Right lobe of liver (tissue), 6 donors: ENCODE data around the gene LHFPL2. TPM values are rescaled to one million over a fixed set of nuclear protein-coding genes. Genes with fewer than 3 reads are reported as not detected.

Source experiments
- ATAC-seq, 4 donors: fragments of 200-7000 bp; cut with Tn5 transposase; one replicate each; pipeline ENCODE4 v1.9.1; 2020; ENCODE audit warnings: mild to moderate bottlenecking in 4 of 4, moderate library complexity in 4 of 4
- DNase-seq, 3 donors: peaks; one replicate each; pipeline ENCODE4 v3.0.0-alpha.2; 2020
- H3K27ac ChIP-seq, 3 donors: fragments of 200-600 bp; one replicate each; pipeline ENCODE4 v1.8.0; 2022
- H3K27me3 ChIP-seq, 2 donors: fragments of 200-600 bp; one replicate each; pipeline ENCODE4 v1.8.0; 2022
- H3K36me3 ChIP-seq, 4 donors: fragments of 200-600 bp; sonication (generic) in 1 of 4; one replicate each; pipeline versions ENCODE4 v1.5.1 to v1.8.0; 2017 to 2022; ENCODE audit warnings: control low read depth in 1 of 4
- H3K4me1 ChIP-seq, 4 donors: fragments of 200-600 bp; sonication (generic) in 1 of 4; one replicate each; pipeline versions ENCODE4 v1.5.1 to v1.8.0; 2017 to 2022; ENCODE audit warnings: control low read depth in 1 of 4
- H3K4me3 ChIP-seq, 3 donors: fragments of 200-600 bp; one replicate each; pipeline ENCODE4 v1.8.0; 2022
- H3K9me3 ChIP-seq, 4 donors: fragments of 200-600 bp; sonication (generic) in 1 of 4; one replicate each; pipeline versions ENCODE4 v1.5.1 to v1.8.0; 2017 to 2022; ENCODE audit warnings: control low read depth in 1 of 4
- CTCF ChIP-seq, 4 donors: fragments of 200-600 bp in 3 of 4; fragments of 450-650 bp in 1 of 4; IDR thresholded peaks; one replicate each; pipeline versions ENCODE4 v1.5.1 to v1.8.0; 2016 to 2022; ENCODE audit warnings: antibody characterized with exemption in 4 of 4, mild to moderate bottlenecking in 2 of 4
- POLR2A ChIP-seq: fragments of 450-650 bp; IDR thresholded peaks from one replicate; pipeline ENCODE4 v1.6.1; 2017; ENCODE audit warnings: antibody characterized with exemption, mild to moderate bottlenecking
- WGBS: methylation state at CpG from one replicate; pipeline ENCODE4 v1.1.6; 2018; ENCODE audit warnings: low coverage, low lambda C conversion rate; ENCODE audit not compliant: insufficient coverage; ENCODE audit errors: missing lambda C conversion rate; 5-methylcytosine and 5-hydroxymethylcytosine counted together
- intact Hi-C, 2 donors: fragments of 100-400 bp; cut with DNase I; formaldehyde crosslinking; loops; one replicate each; pipeline versions ENCODE4 v1.11.2 to v1.14.1; 2022
- total RNA-seq, 6 experiments: library from RNA; depleted of rRNA in 2 of 6; stranded (reverse); fragments of >200 nt in 2 of 6; fragmentation: NEBNext Ultra II Directional in 3 of 6; extraction: Animal tissue kit (Norgen Biotek cat#: 25700) in 3 of 6; gene quantifications; one replicate each; pipeline versions ENCODE4 v1.1.0 to v1.2.4, GENCODE V29; 2016 to 2023
- donor health status: DM: no; HTN: yes; CAD: no.
- donor health status: DM: no; HTN: no; CAD: no.
- donor health status: DM: no; HTN: no; CAD: no.
- donor health status: DM: no; HTN: yes; CAD: no.
- donor health status: DM: no; HTN: yes; CAD: no.

The LHFPL2 gene
- total RNA-seq, 6 experiments from 2014 or later, result 2.6 to 11.8 (median 4.3) TPM

GRCh38 chr5:78527925-78528324 lies 120.6 kb downstream of the LHFPL2 start:
- H3K4me3 ChIP-seq, result no peak overlapping the region
- H3K27me3 ChIP-seq, result no peaks in the 10 kb centered on the region
- no peaks in the 10 kb centered on the region for H3K4me1 ChIP-seq
- DNase-seq (no peak), ATAC-seq (no peak)
- 72% methylated on average over 3 of the region's 3 CpGs for WGBS
- peak overlapping the region in 2 of 3 donors; percentile 24 to 36 for H3K27ac ChIP-seq
- no peak for TF ChIP-seq CTCF (IDR thresholded peaks at IDR 0.05)
- TF ChIP-seq POLR2A, result no peak
- no peaks in the 10 kb centered on the region for H3K9me3 ChIP-seq
- H3K36me3 ChIP-seq, result no peaks in the 10 kb centered on the region
- intact Hi-C loops, result no loop called here

- DNase-seq, result peak in 1 of 3 donors; percentile 39
- WGBS, result 35% methylated on average over 9 of the region's 9 CpGs
- H3K36me3 ChIP-seq, result no peaks in the 10 kb centered on the region
- ATAC-seq, result peak; percentile 63 to 74 (median 70)
- H3K9me3 ChIP-seq, result no peaks in the 10 kb centered on the region
- TF ChIP-seq CTCF (IDR thresholded peaks at IDR 0.05), result no peak
- TF ChIP-seq POLR2A, result no peak
- H3K27ac ChIP-seq, result peak overlapping the region in 2 of 3 donors; percentile 36 to 61
- H3K4me3 ChIP-seq, result no peak overlapping the region
- no peaks in the 10 kb centered on the region for H3K27me3 ChIP-seq
- no peaks in the 10 kb centered on the region for H3K4me1 ChIP-seq
- intact Hi-C loops, result no loop called here
Observed at GRCh38 chr5:78527054-78527859, 121.3 kb downstream of the LHFPL2 start.

DNA sequence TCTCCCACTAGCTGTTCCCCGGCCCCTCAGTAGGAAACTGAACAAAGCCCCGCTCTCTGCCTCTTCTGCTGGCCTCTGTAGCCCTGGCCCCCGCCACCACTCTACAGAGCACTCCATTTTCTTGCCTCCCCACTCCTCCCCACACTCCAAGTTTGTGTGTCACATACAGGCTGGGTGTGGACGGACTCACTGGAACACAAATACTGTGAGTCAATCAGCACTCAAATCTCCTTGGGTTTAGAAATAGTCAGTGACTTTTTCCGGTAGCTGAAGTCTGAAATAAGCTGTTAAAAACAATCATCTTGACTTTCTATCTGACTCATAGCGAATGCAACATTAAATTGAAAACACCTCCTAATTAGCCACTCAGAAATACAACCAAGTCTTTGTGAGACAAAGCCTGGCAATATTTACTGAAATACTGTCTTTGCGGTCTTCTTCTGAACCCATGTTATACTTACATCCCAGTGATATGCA lies 122.5 kb downstream of the LHFPL2 start:
- intact Hi-C loops, result no loop called here
- H3K27ac ChIP-seq, result peak overlapping the region in 1 of 3 donors; percentile 61
- no peak for DNase-seq
- TF ChIP-seq CTCF (IDR thresholded peaks at IDR 0.05), result no peak
- TF ChIP-seq POLR2A, result no peak
- no peaks in the 10 kb centered on the region for H3K27me3 ChIP-seq
- ATAC-seq, result no peak
- 78% methylated on average over 7 of the region's 7 CpGs for WGBS
- no peak overlapping the region for H3K4me3 ChIP-seq
- H3K36me3 ChIP-seq, result no peaks in the 10 kb centered on the region
- H3K9me3 ChIP-seq, result no peaks in the 10 kb centered on the region
- no peaks in the 10 kb centered on the region for H3K4me1 ChIP-seq

DNA sequence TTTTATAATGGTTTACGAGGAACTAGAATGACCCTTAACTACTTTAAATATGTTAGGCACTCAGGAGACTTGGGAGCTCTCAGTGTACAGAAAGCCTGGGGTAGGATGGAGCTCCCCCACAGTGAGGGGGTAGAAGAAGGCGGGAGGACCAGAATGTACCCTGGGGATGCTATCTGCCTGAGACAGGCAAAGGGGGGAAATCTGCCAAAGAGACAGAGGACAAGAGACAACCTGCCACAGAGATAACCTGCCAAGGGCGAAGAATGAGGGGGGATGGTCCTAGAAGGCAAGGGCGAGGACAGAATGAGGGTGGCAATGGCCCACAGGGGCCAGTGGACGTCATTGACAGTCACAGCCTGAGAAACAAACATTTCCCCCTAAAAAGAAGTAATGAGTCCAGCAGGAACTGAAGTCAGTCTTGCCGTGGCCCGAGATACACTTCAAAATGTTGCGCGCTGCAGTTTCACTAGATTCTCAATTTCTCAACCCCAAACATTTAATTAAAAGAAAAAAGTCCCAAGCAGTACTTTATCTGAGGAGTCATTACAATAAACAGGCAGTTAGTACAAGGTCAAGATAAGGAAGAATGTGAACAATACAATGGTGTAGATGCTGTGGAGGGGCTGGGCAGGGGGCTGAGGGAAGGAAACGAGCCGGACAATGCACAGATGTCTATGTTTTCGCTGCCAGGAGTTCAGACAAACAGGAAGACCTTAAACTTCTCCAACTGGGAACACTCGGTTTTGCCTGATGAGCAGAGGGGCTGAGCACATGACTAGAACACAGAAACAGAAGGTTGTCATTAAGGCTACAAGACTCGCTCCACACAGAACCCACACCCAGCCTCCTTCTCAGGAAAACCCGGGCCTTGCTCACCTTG lies 125.0 kb downstream of the LHFPL2 start:
- no peaks in the 10 kb centered on the region for H3K9me3 ChIP-seq
- no peaks in the 10 kb centered on the region for H3K36me3 ChIP-seq
- ATAC-seq (peak; percentile 55 to 75 (median 62)), DNase-seq (peak in 1 of 3 donors; percentile 43)
- 48% methylated on average over 13 of the region's 15 CpGs for WGBS
- intact Hi-C loops, result no loop called here
- H3K4me3 ChIP-seq, result no peak overlapping the region
- H3K27me3 ChIP-seq, result no peaks in the 10 kb centered on the region
- no peak for TF ChIP-seq CTCF (IDR thresholded peaks at IDR 0.05)
- TF ChIP-seq POLR2A, result peak; percentile 15
- H3K4me1 ChIP-seq, result peaks cover 0 to 4% (median 0%) of the 10 kb centered on the region in 4 donors
- H3K27ac ChIP-seq, result peak overlapping the region in 2 of 3 donors; percentile 43 to 73
